HG03025 (cell line): ENCODE results near the gene ZNF592.

ENCODE experiments used
- ATAC-seq: cut with Tn5 transposase; IDR thresholded peaks from one replicate; pipeline ENCODE4 v1.9.1; 2021; ENCODE audit warnings: mild to moderate bottlenecking, moderate library complexity; ENCODE audit not compliant: unreplicated experiment, low FRiP score

Gene ZNF592, protein sequence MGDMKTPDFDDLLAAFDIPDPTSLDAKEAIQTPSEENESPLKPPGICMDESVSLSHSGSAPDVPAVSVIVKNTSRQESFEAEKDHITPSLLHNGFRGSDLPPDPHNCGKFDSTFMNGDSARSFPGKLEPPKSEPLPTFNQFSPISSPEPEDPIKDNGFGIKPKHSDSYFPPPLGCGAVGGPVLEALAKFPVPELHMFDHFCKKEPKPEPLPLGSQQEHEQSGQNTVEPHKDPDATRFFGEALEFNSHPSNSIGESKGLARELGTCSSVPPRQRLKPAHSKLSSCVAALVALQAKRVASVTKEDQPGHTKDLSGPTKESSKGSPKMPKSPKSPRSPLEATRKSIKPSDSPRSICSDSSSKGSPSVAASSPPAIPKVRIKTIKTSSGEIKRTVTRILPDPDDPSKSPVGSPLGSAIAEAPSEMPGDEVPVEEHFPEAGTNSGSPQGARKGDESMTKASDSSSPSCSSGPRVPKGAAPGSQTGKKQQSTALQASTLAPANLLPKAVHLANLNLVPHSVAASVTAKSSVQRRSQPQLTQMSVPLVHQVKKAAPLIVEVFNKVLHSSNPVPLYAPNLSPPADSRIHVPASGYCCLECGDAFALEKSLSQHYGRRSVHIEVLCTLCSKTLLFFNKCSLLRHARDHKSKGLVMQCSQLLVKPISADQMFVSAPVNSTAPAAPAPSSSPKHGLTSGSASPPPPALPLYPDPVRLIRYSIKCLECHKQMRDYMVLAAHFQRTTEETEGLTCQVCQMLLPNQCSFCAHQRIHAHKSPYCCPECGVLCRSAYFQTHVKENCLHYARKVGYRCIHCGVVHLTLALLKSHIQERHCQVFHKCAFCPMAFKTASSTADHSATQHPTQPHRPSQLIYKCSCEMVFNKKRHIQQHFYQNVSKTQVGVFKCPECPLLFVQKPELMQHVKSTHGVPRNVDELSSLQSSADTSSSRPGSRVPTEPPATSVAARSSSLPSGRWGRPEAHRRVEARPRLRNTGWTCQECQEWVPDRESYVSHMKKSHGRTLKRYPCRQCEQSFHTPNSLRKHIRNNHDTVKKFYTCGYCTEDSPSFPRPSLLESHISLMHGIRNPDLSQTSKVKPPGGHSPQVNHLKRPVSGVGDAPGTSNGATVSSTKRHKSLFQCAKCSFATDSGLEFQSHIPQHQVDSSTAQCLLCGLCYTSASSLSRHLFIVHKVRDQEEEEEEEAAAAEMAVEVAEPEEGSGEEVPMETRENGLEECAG (N-terminal part only)

DNA sequence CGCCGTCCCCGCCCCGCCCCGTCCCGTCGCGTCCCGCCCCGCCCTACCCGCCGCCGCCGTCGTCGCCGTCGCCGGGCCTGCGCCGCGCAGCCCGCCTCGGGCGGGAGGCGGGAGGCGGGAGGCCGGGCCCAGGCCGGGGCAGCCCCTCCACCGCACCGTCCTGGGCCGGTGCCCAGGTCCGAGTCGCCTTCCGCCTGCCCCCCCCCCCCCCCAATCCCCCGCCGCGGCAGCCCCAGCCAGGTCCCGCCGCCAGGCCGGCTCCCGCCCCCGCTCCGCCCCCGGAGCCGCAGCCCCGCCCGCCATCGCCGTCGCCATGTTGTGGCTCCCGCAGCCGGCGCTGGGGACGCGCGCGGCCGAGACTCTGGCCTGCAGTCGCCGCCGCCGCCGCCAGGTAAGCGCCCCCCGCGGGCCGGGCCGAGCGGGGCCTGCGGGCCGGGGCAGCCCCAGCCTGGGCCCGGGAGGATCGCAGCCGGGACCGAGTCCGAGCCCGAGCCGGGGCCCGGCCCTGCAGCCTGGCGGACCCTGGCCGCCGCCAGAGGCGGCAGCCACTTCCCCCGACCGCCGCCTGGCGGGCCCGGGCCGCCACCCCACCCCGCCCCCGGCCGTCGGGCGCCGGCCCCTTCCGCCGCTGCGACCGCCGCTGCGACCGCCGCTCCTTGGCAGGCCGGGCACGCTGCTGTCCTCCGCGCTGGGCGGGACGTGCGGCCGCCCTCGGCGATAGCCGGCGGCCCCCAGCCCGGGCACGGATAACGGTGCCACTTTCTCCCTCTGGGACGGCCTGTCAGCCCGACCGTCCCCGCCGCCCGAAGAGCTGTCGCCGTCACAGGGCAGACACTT is at the start of gene ZNF592:
ZNF592 (plus strand) TSS at position 319 of the 837 bp plus-strand sequence. CDS start 34,084 bp downstream, outside the sequence.
- ATAC-seq: peak; percentile 46

DNA sequence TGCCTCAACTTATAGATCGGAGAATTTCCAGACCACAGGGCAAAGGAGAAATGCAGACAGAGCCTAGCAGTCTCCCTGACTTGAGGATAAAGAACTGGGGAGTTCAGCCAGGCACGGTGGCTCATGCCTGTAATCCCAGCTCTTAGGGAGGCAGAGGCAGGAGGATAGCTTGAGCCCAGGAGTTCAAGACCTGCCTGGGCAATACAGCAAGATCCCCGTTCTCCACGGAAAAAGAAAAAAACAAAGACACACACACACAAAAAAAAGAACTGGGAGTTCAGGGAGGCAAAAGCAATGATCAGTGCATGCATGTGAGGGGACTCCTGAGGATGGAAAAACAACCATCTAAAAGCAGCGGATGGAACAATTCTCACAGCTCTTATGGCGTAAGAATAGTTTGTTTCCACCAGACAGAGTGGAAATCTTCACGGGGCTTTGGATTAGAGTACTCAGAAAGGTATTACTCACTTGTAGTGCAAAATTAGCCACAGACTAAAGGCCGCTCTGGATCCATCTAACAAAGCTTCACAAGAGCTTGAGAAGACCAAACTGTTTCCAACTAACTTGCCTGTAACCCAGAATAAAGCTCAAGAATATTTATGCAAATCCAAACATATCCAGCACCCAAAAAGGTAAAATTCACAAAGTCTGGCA is 48.7 kb upstream of the ZNF592 start:
- no peak for ATAC-seq

DNA sequence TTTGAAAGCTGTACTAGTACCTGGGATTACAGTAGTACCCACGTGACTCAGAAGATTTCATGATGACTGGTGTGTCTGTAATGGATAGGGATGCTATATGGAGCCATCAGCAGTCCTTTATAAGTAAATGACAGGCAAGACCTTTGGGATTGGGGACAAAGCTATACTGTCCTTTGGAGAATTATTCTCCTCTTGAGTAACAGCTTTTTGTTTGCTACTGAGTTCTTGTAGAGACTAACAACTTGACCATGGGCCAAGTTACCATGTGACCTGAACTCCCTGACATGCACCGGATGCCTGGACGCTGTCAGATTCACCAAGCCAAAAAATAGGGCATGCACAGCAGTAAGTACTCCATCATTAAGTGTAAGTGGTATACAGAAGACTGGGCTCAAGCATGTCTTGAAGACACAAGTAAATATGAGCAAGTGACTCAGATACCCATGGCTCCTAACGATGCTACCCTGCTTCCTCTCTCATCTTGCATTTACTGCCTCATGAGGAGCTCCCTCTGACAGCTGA is 45.4 kb upstream of the ZNF592 start:
- no peak for ATAC-seq

DNA sequence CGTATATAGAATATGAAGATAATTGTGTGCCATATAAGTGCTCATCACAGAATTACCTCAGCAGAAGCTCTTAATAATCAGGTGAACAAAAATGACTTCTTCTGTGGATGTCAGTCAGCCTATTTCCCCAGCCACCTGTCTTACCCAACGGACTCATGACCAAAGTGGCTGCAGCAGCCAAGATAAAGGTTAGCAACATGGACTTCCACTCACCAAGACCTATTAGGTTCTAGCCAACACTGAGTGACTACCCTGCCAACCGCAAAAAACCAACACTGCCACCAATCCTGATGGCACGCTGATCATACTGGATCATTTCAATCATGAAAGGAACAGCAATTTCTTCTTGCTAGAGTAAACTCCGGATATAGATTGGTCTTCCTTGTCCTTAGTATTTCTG is 44.6 kb upstream of the ZNF592 start:
- ATAC-seq: no peak

DNA sequence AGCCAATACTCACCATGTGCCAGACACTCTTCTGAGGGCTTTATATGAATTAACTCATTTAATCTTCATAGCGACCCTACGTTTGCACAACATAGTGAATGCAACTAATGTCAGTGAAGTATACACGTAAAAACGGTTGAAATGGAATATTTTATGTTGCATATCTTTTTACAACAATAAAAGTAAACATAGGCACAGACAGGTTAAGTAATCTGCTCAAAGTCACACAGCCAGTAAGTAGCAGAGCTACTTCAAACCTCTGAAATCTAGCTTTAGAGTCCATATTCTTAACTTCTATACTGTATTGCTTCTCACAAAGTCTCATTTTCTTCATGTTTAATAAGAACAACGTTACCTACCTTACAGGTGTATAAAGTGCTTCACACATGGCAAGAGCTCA is 34.0 kb upstream of the ZNF592 start:
- ATAC-seq: no peak

DNA sequence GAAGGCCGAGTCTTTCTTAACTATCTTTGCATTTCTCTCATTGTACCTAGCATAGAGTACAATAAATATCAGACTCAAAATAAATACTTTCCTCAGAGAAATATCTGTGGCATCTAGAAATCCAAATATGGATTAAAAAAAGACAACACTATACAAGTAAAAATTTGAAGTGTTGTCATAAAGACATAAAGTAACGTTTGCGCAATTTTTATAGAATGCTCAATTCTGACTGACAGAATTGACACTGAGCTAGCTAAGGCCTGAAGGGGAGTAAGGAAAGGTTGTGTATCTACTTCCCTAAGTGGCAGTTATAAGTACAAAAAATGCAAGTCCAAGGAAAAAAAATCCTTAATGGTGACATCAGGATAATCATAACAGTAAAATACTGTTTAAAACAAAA is 33.6 kb upstream of the ZNF592 start:
- no peak for ATAC-seq

DNA sequence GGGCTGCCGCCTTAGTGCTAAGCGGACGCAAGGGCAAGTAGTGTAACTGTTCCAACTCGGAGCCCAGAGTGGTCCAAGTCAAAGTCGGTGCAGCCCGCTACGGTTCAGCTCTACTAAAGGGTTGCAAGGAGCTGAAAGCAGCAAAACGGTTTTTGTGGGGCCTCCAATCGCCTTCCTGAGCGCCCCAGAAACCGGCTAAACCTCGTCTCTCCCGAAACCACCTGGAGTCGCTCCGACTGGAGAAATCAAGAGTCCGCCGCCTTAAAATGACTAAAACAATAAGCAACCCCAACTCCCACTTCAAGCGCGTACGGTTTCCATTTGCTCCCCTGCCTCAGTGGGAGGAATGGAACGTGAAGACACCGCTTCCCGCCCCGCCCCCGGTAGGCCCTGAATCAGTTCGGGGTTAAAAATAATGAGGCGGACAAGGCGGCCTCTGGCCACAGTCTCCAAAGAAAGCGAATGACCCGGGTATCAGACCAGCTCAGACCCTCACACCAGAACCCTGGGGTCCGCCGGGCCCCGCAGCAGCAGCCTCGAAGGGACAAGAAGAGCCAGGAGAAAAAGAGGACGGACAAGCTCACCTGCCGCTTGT is 32.9 kb upstream of the ZNF592 start:
- no peak for ATAC-seq

DNA sequence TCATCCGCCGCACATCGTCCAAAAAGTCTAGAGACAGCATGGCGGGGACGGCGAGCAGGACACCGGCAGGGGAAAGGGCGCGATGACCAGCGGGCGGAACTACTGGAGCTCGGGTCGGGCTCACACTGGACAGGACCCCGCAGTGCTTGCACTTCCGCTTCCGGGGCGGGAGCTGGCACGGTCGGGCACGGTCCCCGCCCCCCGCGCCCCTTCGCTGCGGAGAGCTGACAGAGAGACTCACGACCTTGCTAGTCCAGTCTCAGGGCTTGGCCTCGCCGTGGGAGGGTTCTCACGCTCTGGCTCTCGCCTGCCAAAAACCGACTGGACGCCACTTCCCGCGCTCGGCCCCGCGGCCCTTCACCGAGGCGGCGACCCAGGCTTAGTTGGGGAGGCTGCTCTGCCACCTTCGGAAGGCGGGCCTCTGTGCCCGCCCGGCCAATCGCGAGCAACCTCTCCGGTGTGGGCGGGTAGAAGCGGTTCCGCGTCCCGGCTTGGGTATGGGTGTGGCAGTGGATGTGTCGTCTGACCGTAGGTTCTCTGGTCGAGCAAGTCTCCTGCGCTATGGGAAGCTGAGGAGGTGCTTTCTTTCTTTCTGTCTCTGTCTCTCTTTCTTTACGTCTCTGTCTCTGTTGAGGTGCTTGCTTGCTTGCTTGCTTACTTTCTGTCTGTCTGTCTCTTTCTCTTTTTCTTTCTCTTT is 32.2 kb upstream of the ZNF592 start, which contains the start of gene SEC11A:
SEC11A (minus strand) TSS at position 104 of the 697 bp plus-strand sequence; CDS start at position 40, 64 bp downstream.
- ATAC-seq: peak; percentile 83

DNA sequence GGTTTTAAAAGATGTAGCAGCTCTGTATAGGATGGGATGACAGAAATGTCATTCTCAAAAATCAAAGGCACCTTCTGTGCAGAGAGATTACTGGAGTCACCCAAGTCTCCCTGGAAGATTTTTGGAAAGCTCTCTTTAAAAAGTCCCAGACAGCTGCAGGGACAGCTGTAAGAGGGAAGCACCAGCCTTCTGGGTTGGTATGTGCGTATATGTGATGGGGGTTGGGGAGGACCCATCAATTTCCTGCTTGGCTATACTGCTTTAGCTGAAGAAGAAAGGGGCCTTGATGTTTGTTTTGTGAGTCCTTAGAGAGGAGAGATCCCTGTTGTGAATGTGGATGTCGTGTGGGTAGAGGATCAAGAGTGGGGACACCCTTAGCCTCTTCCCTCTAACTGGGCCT is 27.0 kb upstream of the ZNF592 start:
- no peak for ATAC-seq

DNA sequence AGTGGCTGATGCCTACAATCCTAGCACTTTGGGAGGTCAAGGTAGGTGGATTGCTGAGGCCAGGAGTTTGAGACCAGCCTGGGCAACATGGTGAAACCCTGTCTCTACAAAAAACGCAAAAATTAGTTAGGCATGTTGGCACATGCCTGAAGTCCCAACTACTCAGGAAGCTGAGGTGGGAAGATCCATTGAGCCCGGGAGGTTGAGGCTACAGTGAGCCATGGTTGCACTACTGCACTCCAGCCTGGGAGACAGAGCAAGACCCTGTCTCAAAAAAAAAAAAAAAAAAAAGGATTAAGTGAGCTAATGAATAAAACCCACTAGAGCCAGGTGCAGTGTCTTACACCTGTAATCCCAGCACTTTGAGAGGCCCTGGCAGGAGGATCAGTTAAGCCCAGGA is 25.8 kb upstream of the ZNF592 start:
- no peak for ATAC-seq

DNA sequence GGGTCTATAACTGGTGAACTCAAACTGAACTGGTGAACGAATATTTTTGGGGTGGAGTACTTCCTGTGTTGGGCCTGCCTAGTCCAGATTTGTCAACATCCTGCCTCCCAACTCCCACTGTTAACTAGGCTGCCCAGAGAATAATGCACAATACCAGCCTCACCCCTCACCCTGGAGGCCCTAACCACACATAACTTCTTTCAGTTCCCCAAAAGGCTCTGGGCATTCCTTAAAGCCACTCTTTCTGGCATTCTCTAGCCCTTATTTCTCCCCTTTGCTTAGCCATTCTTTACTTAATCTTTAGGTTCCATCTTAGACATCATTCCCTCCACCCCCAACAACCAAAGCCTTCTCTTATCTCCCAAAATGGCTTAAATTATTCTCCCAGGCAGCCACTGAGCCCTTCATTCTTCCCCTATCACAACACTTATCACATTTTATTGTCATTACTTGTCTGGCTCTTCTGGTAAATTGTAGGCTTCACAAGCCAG is 23.3 kb upstream of the ZNF592 start:
- ATAC-seq: no peak

DNA sequence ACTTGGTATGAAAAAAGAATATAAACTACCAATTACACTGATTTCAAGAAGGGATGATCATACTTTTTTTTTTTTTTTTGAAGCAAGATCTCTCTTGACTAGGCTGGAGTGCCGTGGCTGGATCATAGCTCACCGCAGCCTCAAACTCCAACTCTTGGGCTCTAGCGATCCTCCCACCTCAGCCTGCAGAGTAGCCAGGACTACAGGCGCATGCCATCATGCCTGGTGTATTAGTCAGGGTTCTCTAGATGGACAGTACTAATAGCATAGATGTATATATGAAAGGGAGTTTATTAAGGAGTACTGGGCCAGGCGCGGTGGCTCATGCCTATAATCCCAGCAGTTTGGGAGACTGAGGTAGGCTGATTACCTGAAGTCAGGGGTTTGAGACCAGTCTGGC is 21.0 kb upstream of the ZNF592 start:
- ATAC-seq: no peak

DNA sequence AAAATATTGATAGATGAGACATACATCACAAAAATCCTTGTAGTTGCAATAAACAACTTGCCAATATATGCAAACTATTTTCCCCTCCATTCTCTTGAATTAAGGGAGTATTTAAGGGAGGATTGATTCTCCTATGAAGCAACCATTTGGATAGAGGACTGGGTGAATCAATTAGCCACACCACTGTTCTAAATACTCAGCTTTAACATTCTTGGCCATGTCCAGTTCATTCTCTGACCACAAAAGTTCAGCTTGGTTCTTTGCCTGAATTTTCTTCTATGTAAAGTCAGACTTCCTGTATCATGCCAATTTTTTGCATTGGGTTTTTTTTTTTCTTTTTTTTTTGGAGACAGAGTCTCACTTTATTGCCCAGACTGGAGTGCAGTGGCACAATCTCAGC is 16.6 kb upstream of the ZNF592 start:
- no peak for ATAC-seq

DNA sequence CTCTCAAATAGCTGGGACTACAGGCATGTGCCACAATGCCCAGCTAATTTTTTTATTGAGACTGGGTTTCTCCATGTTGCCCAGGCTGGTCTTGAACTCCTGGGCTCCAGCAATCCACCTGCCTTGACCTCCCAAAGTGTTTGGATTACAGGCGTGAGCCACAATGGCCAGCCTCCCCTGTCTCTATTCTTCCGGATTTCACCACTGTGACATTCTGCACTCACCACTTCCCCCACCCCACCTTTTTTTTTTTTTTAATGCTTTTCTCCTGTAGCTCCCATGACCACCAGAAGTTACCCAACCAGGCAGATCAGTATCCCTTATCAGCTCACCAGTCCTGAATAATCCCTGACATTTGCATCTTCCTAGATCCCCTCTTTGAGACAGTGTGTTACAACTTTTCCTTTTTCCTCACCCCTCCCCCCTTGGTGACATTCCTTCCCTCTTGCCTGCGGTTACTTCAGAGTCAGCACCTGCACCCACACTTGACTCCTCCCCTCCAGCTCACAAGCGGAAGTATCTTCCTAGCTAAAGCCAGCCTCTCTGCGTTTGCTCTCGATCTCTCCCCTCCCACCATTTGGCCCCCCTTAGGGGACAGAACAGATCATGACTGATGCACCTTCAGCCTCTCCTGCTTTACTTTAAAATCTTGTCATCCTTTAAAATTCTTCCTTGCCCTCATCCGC is 13.5 kb upstream of the ZNF592 start:
- ATAC-seq: peak; percentile 80

DNA sequence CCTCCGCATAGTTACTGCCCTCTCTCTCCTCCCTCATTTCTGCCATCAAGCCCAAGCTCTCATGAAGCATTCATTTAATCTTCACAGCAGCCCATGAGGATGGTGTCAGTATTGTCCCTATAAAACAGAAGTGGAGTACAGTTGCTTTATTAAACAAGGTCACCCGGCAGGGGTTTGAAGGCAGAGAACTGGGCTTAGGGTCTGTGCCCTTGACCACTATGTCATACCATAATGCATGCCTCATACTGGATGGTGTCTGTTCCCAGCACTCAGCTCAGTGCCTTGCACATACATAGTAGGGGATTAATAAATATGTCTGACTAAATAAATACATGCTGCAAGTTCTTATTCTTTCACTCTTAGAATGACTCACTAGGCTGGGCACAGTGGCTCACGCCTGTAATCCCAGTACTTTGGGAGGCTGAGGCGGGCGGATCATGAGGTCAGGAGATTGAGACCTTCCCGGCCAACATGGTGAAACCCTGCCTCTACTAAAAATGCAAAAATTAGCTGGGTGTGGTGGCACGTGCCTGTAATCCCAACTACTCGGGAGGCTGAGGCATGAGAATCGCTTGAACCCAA is 12.8 kb upstream of the ZNF592 start:
- peak; percentile 37 for ATAC-seq

DNA sequence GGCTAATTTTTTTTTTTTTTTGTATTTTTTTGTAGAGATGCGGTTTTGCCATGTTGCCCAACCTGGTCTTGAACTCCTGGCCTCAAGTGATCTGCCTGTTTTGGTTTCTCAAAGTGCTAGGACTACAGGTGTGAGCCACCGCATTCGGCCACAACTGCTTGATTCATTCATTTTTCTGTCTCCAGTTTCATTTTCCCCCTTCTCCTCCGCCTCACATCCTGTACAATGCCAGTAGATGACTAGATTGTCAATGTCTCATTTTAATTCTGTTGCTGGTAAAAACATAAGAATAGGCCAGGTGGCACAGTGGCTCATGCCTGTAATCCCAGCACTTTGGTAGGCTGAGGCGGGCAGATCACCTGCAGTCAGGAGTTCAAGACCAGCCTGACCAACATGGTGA is 12.0 kb upstream of the ZNF592 start:
- no peak for ATAC-seq

DNA sequence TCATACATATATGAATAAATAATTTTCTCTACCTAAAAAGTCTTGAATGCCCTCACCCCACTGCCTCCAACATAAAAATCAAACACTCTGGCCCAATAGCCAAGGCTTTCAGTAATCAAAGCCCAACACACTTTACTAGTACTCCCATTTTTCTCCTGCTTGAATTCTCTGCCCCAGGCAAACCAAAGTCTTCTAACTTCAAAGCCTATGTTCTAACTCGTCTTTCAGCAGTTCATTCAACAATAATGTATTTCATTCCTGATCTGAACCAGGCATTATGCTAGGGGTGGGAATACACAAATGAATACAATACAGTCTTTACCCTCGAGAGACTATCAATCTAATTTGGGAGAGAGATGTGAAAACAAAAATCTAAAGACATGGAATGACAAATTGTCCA is 11.4 kb upstream of the ZNF592 start:
- ATAC-seq: no peak
